T-helper 2 cell (primary cell): ENCODE measurements around the gene SGK2.

Experiments
- DNase-seq, 5 experiments: peaks; one replicate each; pipeline versions ENCODE4 v3.0.0 to v3.0.0-alpha.2; 2012 to 2022
- total RNA-seq, 2 donors: gene quantifications; one replicate each; lab custom pipeline; 2026; lab: John Stamatoyannopoulos, UW

The SGK2 gene
- total RNA-seq, result 0.31 to 0.74 reads per million in 2 donors

- no peak for DNase-seq
Observed at GRCh38 chr20:43558412-43559146, at the start of gene SGK2. Gene SGK2, plus strand, starts transcription at chr20:43559027. Its CDS starts 7,469 bp downstream, at chr20:43566496.

DNA sequence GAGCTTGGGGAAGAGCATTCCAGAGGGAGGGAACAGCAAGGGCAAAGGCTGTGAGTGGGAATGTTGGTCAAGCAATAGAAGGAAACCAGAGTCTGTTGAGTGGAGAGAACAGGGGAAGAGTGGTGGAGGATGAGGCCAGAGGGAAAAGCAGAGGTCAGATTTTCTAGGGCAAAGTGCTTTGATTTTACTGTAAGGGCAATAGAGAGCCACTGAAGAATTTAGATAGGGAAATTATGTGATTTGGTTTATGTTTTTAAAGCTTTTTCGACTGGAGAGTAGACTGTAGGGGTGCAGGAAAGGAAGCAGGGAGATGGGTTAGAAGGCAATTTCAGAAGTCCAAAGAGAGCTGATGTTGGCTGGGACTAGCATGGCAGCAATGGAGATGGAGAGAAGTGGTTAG, 46.9 kb upstream of the SGK2 start:
- no peak for DNase-seq

- no peak for DNase-seq
Observed at GRCh38 chr20:43513372-43513930, 45.4 kb upstream of the SGK2 start.

DNA sequence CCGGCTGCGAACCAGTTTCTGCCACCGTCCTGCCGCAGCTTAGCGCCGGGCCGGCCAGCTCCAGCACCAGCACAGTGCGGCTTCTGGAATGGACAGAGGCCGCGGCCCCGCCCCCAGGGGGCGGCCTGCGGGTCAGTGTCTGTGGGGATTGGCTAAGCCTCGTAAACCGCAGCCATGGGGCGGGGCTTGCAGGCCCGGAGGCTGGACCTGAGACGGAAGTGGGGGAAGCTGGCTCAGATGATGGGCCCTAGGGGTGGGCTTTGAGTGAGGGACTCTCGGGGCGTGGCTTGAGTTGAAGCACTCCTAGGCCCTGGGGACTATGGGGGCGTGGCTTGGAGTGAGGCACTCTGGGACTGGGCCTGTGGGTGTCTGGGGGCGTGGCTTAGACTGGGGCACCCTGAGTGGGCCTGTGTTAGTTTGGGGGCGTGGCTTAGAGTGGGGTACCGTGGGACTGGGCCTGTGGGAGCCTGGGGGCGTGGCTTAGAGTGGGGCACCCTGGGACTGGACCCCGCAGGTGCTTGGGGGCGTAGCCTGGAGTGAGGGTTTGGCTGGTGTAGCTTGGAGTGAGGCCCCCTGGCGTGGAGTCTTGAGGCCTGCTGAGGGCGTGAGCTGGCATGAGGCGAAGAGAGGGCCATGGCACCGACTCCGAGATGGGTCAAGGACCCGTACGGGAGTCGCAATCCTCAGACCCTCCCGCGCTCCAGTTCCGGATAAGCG, 44.7 kb upstream of the SGK2 start:
- peak; percentile 68 to 97 (median 90) for DNase-seq

GRCh38 chr20:43514648-43514999, 44.2 kb upstream of the SGK2 start:
- DNase-seq, result no peak

GRCh38 chr20:43515628-43516027, 43.2 kb upstream of the SGK2 start:
- DNase-seq, result no peak

DNA sequence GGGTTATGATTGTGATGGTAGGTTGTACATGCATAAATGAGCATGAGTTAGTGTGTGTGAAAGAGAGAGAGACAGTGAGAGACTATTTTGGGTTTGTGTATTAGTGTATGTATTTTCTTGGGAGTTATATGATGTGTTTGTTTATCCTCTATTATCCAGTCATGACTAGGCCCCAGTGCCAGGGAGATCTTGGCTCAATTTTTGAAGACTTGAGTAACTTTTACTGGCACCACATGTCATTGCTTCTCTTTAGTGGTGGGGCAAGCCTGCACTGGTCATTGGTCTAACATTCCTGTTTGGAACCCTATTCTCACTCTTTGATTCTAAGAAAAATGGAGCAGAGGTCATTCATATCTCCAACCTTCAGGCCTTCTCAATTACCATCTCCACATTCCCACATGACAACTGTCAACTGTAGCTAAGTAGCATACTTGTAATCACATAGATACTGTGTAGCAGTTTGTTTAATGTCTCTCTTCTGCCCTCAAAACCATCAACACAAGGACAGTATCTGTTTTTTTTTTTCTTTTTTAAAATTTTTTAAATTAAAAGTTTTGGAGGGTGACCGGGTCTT, 42.5 kb upstream of the SGK2 start:
- no peak for DNase-seq

GRCh38 chr20:43520074-43520630, 38.7 kb upstream of the SGK2 start:
- no peak for DNase-seq

GRCh38 chr20:43525021-43525420, 33.8 kb upstream of the SGK2 start:
- no peak for DNase-seq

GRCh38 chr20:43528258-43528875, 30.5 kb upstream of the SGK2 start:
- DNase-seq, result no peak

DNA sequence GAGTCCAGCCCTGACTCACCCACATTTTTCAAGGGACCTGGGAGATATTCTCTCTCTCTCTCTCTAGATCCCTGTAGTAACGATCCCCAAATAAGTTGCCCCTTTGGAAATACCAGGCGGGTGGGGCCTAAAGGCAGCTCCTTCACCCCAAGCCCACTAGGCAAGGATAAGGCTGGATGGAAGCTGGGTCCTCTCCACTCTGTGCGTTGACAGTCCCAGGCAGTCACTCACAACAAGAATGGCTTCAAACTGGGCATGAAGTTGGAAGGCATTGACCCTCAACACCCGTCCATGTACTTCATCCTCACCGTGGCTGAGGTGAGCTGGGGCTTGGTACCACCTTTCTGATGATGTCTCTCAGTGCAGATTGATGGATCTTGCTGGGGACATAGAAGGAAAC, 29.8 kb upstream of the SGK2 start:
- DNase-seq, result no peak

DNA sequence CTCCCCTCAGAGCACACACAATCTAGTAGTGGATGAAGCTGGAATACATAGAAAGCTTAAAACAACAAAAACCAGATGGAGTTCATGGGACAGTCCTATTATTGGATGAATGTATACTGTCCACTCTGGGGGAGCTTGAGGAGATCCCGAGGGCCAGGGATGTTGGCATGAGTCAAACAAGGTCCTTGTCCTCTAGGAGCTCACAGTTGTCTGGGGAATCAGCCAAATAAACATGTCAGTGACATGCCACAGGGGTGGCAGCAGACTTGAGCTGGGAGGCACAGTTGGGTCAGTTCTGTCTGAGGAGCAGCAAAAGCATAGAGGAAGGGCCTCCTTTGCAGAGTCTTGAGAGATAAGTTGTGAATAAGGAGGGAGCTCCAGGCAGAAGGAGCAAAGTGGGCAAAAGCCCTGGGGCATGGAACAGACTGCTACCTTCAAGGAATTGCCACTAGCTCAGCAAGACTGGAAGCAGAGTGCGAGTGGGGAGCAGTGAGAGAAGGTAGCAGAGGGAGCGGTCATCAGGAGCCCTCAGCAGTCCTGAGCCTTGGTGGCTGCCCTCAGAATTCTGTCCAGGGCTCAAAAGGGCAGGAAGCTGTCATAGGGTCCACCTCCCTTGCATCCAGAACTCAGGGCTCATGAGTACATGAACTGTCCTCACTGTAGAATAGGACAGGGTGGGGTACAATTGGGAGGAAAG, 29.2 kb upstream of the SGK2 start:
- no peak for DNase-seq

- no peak for DNase-seq
Observed at GRCh38 chr20:43530321-43531090, 28.3 kb upstream of the SGK2 start.

DNA sequence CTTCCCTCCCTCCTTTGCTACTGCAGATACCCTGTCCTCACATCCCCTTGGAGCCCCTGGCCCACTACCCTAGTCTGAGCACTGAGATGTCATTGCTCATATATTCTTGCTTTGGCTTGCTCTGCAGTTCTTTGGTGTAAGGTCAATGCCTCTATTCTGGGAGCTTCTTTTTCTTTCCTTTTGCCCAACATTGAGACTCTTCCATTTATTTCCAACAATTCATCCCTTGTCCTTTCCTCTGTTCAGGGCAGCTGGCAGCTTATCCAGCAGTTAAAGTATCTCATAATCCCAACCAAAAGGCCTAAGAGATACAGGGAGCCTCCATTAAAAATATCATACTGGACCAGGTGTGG, 27.8 kb upstream of the SGK2 start:
- DNase-seq, result no peak

GRCh38 chr20:43532416-43533055, 26.3 kb upstream of the SGK2 start:
- no peak for DNase-seq

DNA sequence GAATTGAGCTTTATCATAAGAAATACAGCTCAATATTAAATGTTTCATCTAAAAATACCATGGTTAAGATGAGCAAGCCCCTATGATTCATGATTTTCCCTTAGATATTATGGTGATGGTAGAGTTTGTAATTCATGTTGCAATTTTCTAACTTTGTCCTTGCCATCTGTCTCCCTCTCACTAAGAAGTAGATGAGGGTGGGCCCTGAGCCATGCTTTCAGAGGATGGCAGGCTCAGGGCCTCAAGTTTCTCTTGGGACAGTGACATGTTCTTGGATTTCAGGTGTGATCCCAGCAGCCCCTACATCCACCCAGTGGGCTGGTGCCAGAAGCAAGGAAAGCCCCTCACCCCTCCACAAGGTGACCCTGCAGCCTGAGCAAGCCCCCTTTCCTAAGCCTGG, 25.8 kb upstream of the SGK2 start:
- no peak for DNase-seq

GRCh38 chr20:43534016-43534415, 24.8 kb upstream of the SGK2 start:
- no peak for DNase-seq

GRCh38 chr20:43534791-43535350, 24.0 kb upstream of the SGK2 start:
- DNase-seq, result no peak

- DNase-seq, result no peak
Observed at GRCh38 chr20:43535370-43536004, 23.3 kb upstream of the SGK2 start.
